Glutamatergic neuron (in vitro differentiated cells): Measurements from ENCODE around the gene GHR. TPM values are rescaled to one million over a fixed set of nuclear protein-coding genes. Genes with fewer than 3 reads are reported as not detected.

Source experiments
- DNase-seq: peaks from one replicate; pipeline ENCODE4 v3.0.0; 2022
- H3K27ac Mint-ChIP-seq: one replicate; pipeline ENCODE4 v1.8.0; 2020; ENCODE audit warnings: mild to moderate bottlenecking, mixed read lengths, inconsistent platforms; ENCODE audit not compliant: unreplicated experiment
- H3K27me3 Mint-ChIP-seq: one replicate; pipeline ENCODE4 v1.8.0; 2020; ENCODE audit warnings: mild to moderate bottlenecking, moderate library complexity, mixed read lengths, inconsistent platforms; ENCODE audit not compliant: unreplicated experiment
- H3K36me3 Mint-ChIP-seq: one replicate; pipeline ENCODE4 v1.8.0; 2020; ENCODE audit warnings: mild to moderate bottlenecking, mixed read lengths, inconsistent platforms; ENCODE audit not compliant: unreplicated experiment
- H3K4me1 Mint-ChIP-seq: one replicate; pipeline ENCODE4 v1.8.0; 2020; ENCODE audit warnings: mild to moderate bottlenecking, low read depth, mixed read lengths, inconsistent platforms; ENCODE audit not compliant: unreplicated experiment
- H3K4me3 Mint-ChIP-seq: one replicate; pipeline ENCODE4 v1.8.0; 2020; ENCODE audit warnings: mild to moderate bottlenecking, mixed read lengths, inconsistent platforms; ENCODE audit not compliant: unreplicated experiment
- H3K9me3 Mint-ChIP-seq: one replicate; pipeline ENCODE4 v1.8.0; 2020; ENCODE audit warnings: mild to moderate bottlenecking, moderate library complexity, mixed read lengths, inconsistent platforms; ENCODE audit not compliant: unreplicated experiment
- CTCF ChIP-seq: fragments of 200-600 bp; sonication (generic); IDR thresholded peaks from one replicate; pipeline ENCODE4 v1.5.0; 2021; ENCODE audit not compliant: partially characterized antibody, unreplicated experiment
- total RNA-seq: library from RNA; stranded (reverse); fragmentation: NEBNext Ultra II Directional; extraction: Animal tissue kit (Norgen Biotek cat#: 25700); gene quantifications from one replicate; pipeline ENCODE4 v1.2.1, GENCODE V29; 2021; ENCODE audit not compliant: unreplicated experiment

Gene GHR
- total RNA-seq, 1 donor from 2014 or later = not detected

GRCh38 chr5:42517164-42517563 is 93.9 kb downstream of the GHR start:
- Mint-ChIP-seq H3K4me1 (no peaks in the 10 kb centered on the region), H3K36me3 (no peaks in the 10 kb centered on the region), H3K9me3 (no peaks in the 10 kb centered on the region), H3K27me3 (no peaks in the 10 kb centered on the region), H3K4me3 (no peak overlapping the region), H3K27ac (no peak overlapping the region)
- no peak for TF ChIP-seq CTCF
- DNase-seq = no peak

GRCh38 chr5:42518595-42519221 is 95.5 kb downstream of the GHR start:
- no peaks in the 10 kb centered on the region for H3K4me1 Mint-ChIP-seq
- H3K9me3 Mint-ChIP-seq = no peaks in the 10 kb centered on the region
- H3K4me3 Mint-ChIP-seq = no peak overlapping the region
- TF ChIP-seq CTCF = no peak
- no peaks in the 10 kb centered on the region for H3K36me3 Mint-ChIP-seq
- DNase-seq = no peak
- H3K27me3 Mint-ChIP-seq = no peaks in the 10 kb centered on the region
- H3K27ac Mint-ChIP-seq = no peak overlapping the region

- no peak overlapping the region for H3K27ac Mint-ChIP-seq
- no peak overlapping the region for H3K4me3 Mint-ChIP-seq
- no peaks in the 10 kb centered on the region for H3K4me1 Mint-ChIP-seq
- no peak for DNase-seq
- H3K27me3 Mint-ChIP-seq = no peaks in the 10 kb centered on the region
- H3K36me3 Mint-ChIP-seq = no peaks in the 10 kb centered on the region
- TF ChIP-seq CTCF = no peak
- H3K9me3 Mint-ChIP-seq = no peaks in the 10 kb centered on the region
These were observed 97.0 kb downstream of the GHR start for GRCh38 chr5:42520203-42520602.

DNA sequence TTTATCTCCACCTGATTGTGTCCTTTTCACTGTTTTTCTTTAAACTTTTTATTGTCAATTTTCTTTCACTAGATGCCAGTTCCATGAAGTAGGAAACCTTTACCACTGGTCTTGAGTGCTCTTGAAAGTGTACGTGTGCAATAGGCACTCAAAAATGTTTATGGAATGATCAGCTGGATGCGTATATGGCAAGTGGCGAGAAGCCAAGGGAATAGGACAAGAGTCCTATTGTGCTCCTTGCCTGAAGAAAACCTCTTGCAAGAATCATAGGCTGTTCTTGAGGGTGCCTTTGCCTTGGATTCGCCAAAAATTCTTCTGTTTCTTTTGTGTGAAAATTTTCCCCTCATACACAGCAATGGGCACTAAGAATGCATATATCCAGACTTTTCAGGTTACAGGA is 97.7 kb downstream of the GHR start:
- no peaks in the 10 kb centered on the region for H3K27me3 Mint-ChIP-seq
- H3K36me3 Mint-ChIP-seq = no peaks in the 10 kb centered on the region
- no peak overlapping the region for H3K27ac Mint-ChIP-seq
- H3K4me3 Mint-ChIP-seq = no peak overlapping the region
- DNase-seq = no peak
- no peaks in the 10 kb centered on the region for H3K9me3 Mint-ChIP-seq
- H3K4me1 Mint-ChIP-seq = no peaks in the 10 kb centered on the region
- TF ChIP-seq CTCF = no peak

- no peaks in the 10 kb centered on the region for H3K27me3 Mint-ChIP-seq
- no peaks in the 10 kb centered on the region for H3K4me1 Mint-ChIP-seq
- H3K4me3 Mint-ChIP-seq = no peak overlapping the region
- H3K9me3 Mint-ChIP-seq = no peaks in the 10 kb centered on the region
- no peak for TF ChIP-seq CTCF
- no peak overlapping the region for H3K27ac Mint-ChIP-seq
- no peak for DNase-seq
- no peaks in the 10 kb centered on the region for H3K36me3 Mint-ChIP-seq
These were observed 98.2 kb downstream of the GHR start for GRCh38 chr5:42521406-42521805.
